GM21528 (cell line): ENCODE measurements around the gene TECR.
"Not testable (repeated sequence)": the region's sequence is repeated elsewhere in the genome, so short reads cannot be mapped to it uniquely, and the experiment has no call there.

Experiments used
- ATAC-seq: cut with Tn5 transposase; IDR thresholded peaks from one replicate; pipeline ENCODE4 v1.9.1; 2021; ENCODE audit warnings: mild to moderate bottlenecking, moderate library complexity; ENCODE audit not compliant: unreplicated experiment, low FRiP score

Gene TECR

GRCh38 chr19:14529254-14530004 lies at the start of gene TECR:
Gene TECR (plus strand): TSS chr19:14529594. CDS start chr19:14529697, 103 bp downstream.
- ATAC-seq: peak; percentile 94

GRCh38 chr19:14479975-14480699 lies 49.3 kb upstream of the TECR start:
- ATAC-seq: no peak

- no peak for ATAC-seq
Observed at GRCh38 chr19:14480700-14481079, 48.7 kb upstream of the TECR start.

- no peak for ATAC-seq
Observed at GRCh38 chr19:14482172-14482941, 47.0 kb upstream of the TECR start.

GRCh38 chr19:14487370-14488125 lies 41.8 kb upstream of the TECR start:
- no peak for ATAC-seq

GRCh38 chr19:14492756-14493337 lies 36.5 kb upstream of the TECR start:
- no peak for ATAC-seq

- no peak for ATAC-seq
Observed at GRCh38 chr19:14494411-14494810, 35.0 kb upstream of the TECR start.

- no peak for ATAC-seq
Observed at GRCh38 chr19:14494910-14495671, 34.3 kb upstream of the TECR start.

- ATAC-seq: peak; percentile 18
Observed at GRCh38 chr19:14495672-14496028, 33.7 kb upstream of the TECR start.

GRCh38 chr19:14496029-14496833 lies 33.2 kb upstream of the TECR start, which contains the start of gene GIPC1:
Gene GIPC1 (minus strand): TSS chr19:14496127. CDS start chr19:14482976, 13,151 bp downstream.
- ATAC-seq: peak; percentile 66

- ATAC-seq: no peak
Observed at GRCh38 chr19:14496834-14497227, 32.6 kb upstream of the TECR start.

GRCh38 chr19:14497228-14497921 lies 32.0 kb upstream of the TECR start:
- no peak for ATAC-seq

- ATAC-seq: no peak
Observed at GRCh38 chr19:14502334-14503092, 26.9 kb upstream of the TECR start.

- ATAC-seq: no peak
Observed at GRCh38 chr19:14503285-14503684, 26.1 kb upstream of the TECR start.

- ATAC-seq: not testable (repeated sequence)
Observed at GRCh38 chr19:14504575-14504974, 24.8 kb upstream of the TECR start.

- no peak for ATAC-seq
Observed at GRCh38 chr19:14505488-14506239, 23.7 kb upstream of the TECR start.
